Measurements from ENCODE around the gene GPX5.
"Not testable (repeated sequence)": the region's sequence is repeated elsewhere in the genome, so short reads cannot be mapped to it uniquely, and the experiment has no call there.

The GPX5 gene
- 0 to 0.08 (median 0) reads per million in 4 donors for total RNA-seq

GRCh38 chr6:28525496-28526039 lies at the start of gene GPX5:
Gene GPX5 (plus strand): TSS chr6:28525881. CDS start chr6:28526014, 133 bp downstream.
- no peak for DNase-seq

- no peak for DNase-seq
Measured at GRCh38 chr6:28478518-28478917, 47.2 kb upstream of the GPX5 start.

- DNase-seq, result no peak
Measured at GRCh38 chr6:28480253-28480932, 45.3 kb upstream of the GPX5 start.

GRCh38 chr6:28485482-28485881 lies 40.2 kb upstream of the GPX5 start:
- DNase-seq, result no peak

GRCh38 chr6:28486533-28486932 lies 39.1 kb upstream of the GPX5 start:
- no peak for DNase-seq

GRCh38 chr6:28486988-28487742 lies 38.5 kb upstream of the GPX5 start:
- DNase-seq, result no peak

- DNase-seq, result peak in 1 of 5 donors; percentile 46
Measured at GRCh38 chr6:28488916-28489365, 36.7 kb upstream of the GPX5 start.

- peak in 3 of 5 donors; percentile 17 to 68 (median 26) for DNase-seq
Measured at GRCh38 chr6:28489366-28490204, 36.1 kb upstream of the GPX5 start.

GRCh38 chr6:28490205-28490890 lies 35.3 kb upstream of the GPX5 start:
- no peak for DNase-seq

- no peak for DNase-seq
Measured at GRCh38 chr6:28491984-28492317, 33.7 kb upstream of the GPX5 start.

GRCh38 chr6:28496099-28496779 lies 29.4 kb upstream of the GPX5 start:
- DNase-seq, result no peak

- no peak for DNase-seq
Measured at GRCh38 chr6:28497306-28497705, 28.4 kb upstream of the GPX5 start.

- DNase-seq, result no peak
Measured at GRCh38 chr6:28497893-28498292, 27.8 kb upstream of the GPX5 start.

- DNase-seq, result no peak
Measured at GRCh38 chr6:28501259-28501658, 24.4 kb upstream of the GPX5 start.

GRCh38 chr6:28502136-28502535 lies 23.5 kb upstream of the GPX5 start:
- DNase-seq, result not testable (repeated sequence)

GRCh38 chr6:28502709-28503305 lies 22.9 kb upstream of the GPX5 start:
- not testable (repeated sequence) for DNase-seq

- DNase-seq, result no peak
Measured at GRCh38 chr6:28505733-28506132, 19.9 kb upstream of the GPX5 start.

- DNase-seq, result no peak
Measured at GRCh38 chr6:28506807-28507475, 18.7 kb upstream of the GPX5 start.

- no peak for DNase-seq
Measured at GRCh38 chr6:28511628-28512300, 13.9 kb upstream of the GPX5 start.

- DNase-seq, result not testable (repeated sequence)
Measured at GRCh38 chr6:28512387-28512786, 13.3 kb upstream of the GPX5 start.

Data from T-helper 1 cell (primary cell).